Ishikawa (cell line): ENCODE results near the gene ANAPC4.
A peak's percentile ranks its signal among the peaks of the same experiment; 100 is the strongest.

Experiments
- CEBPB ChIP-seq: IDR thresholded peaks from 2 replicates; pipeline ENCODE4 v1.6.1; 2012
- CREB1 ChIP-seq: IDR thresholded peaks from 2 replicates; pipeline ENCODE4 v1.6.1; 2012; ENCODE audit warnings: low read depth
- EGR1 ChIP-seq: IDR thresholded peaks from 2 replicates; pipeline ENCODE4 v1.6.1; 2012
- EP300 ChIP-seq: IDR thresholded peaks from 2 replicates; pipeline ENCODE4 v1.6.1; 2012; ENCODE audit warnings: borderline replicate concordance
- FOXM1 ChIP-seq: IDR thresholded peaks from 2 replicates; pipeline ENCODE4 v1.6.1; 2012; ENCODE audit warnings: low read depth, borderline replicate concordance
- MAX ChIP-seq: IDR thresholded peaks from 2 replicates; pipeline ENCODE4 v1.6.1; 2012
- NFIC ChIP-seq: IDR thresholded peaks from 2 replicates; pipeline ENCODE4 v1.6.1; 2012
- RAD21 ChIP-seq: IDR thresholded peaks from 2 replicates; pipeline ENCODE4 v1.6.1; 2012; ENCODE audit warnings: low read depth
- REST ChIP-seq: IDR thresholded peaks from 2 replicates; pipeline ENCODE4 v1.6.1; 2012; ENCODE audit warnings: low read depth, mild to moderate bottlenecking
- TAF1 ChIP-seq: IDR thresholded peaks from 2 replicates; pipeline ENCODE4 v1.6.1; 2012; ENCODE audit warnings: low read depth, mild to moderate bottlenecking
- TCF12 ChIP-seq: IDR thresholded peaks from 2 replicates; pipeline ENCODE4 v1.6.1; 2012; ENCODE audit warnings: low read depth
- TEAD4 ChIP-seq: IDR thresholded peaks from 2 replicates; pipeline ENCODE4 v1.6.1; 2012
- YY1 ChIP-seq: IDR thresholded peaks from 2 replicates; pipeline ENCODE4 v1.6.1; 2012; ENCODE audit warnings: low read depth
- ZBTB7A ChIP-seq: IDR thresholded peaks from 2 replicates; pipeline ENCODE4 v1.6.1; 2012; ENCODE audit warnings: low read depth
- TF ChIP-seq, protein P1 (sequence below): IDR thresholded peaks from 2 replicates; pipeline ENCODE4 v1.6.1; 2012

The ANAPC4 gene, protein sequence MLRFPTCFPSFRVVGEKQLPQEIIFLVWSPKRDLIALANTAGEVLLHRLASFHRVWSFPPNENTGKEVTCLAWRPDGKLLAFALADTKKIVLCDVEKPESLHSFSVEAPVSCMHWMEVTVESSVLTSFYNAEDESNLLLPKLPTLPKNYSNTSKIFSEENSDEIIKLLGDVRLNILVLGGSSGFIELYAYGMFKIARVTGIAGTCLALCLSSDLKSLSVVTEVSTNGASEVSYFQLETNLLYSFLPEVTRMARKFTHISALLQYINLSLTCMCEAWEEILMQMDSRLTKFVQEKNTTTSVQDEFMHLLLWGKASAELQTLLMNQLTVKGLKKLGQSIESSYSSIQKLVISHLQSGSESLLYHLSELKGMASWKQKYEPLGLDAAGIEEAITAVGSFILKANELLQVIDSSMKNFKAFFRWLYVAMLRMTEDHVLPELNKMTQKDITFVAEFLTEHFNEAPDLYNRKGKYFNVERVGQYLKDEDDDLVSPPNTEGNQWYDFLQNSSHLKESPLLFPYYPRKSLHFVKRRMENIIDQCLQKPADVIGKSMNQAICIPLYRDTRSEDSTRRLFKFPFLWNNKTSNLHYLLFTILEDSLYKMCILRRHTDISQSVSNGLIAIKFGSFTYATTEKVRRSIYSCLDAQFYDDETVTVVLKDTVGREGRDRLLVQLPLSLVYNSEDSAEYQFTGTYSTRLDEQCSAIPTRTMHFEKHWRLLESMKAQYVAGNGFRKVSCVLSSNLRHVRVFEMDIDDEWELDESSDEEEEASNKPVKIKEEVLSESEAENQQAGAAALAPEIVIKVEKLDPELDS

DNA sequence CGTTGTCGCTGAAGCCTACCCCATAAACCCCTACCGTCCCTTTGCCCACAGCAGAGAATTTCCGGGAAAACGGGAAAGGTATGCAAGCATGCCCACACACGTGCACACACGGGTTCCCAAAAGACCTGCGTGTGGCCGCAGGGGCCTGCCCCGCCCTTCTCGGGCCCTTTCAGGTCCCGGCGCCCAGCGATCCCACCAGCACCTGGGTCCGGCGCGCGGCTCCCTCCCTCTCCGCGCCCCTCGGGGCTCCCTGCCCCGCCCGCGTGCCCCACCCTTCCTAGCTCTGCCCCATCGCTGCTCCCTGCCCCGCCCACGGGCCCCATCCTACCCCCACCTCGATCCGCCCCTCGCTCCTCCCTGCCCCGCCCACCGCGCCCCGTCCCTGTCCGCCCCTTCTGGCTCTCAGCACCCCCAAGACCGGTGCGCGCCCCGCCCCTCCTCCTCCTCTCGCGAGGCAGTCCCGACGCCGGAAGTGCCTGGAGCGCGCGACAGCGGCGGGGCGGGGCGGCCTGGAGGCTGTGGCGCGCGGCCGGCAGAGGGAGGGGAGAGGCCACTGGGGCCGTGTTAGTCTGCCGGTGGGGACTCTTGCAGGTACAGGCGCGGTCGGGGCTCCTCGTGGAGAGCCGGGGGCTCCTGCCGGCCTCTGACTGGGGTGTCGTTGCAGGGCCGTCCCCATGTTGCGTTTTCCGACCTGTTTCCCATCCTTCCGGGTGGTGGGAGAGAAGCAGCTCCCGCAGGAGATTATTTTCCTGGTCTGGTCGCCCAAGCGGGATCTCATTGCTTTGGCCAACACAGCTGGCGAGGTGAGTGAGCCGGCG, at the start of gene ANAPC4:
Gene ANAPC4, plus strand, starts transcription at position 510 of the 818 bp plus-strand sequence. Its CDS starts 165 bp downstream, at position 675.
- no peak for TF ChIP-seq CEBPB
- TF ChIP-seq EP300: no peak
- no peak for TF ChIP-seq REST
- 0 out of 2 replicates have a peak, but pooled peaks have one; percentile 11 for TF ChIP-seq EGR1
- no peak for TF ChIP-seq NFIC
- 0 out of 2 replicates have a peak, but pooled peaks have one; percentile 17 for TF ChIP-seq FOXM1
- TF ChIP-seq RAD21: no peak
- TF ChIP-seq MAX: peak; percentile 80
- peak; percentile 88 for TF ChIP-seq TAF1
- no peak; the same call in 1 of the 2 replicates for TF ChIP-seq TEAD4
- TF ChIP-seq ZBTB7A: peak; percentile 63; the same call in 1 of the 2 replicates
- 0 out of 2 replicates have a peak, but pooled peaks have one; percentile 8 for TF ChIP-seq YY1
- TF ChIP-seq TCF12: no peak

- TF ChIP-seq CEBPB (no peak), TAF1 (no peak), CREB1 (no peak), MAX (no peak), REST (no peak), EP300 (no peak), RAD21 (no peak), TCF12 (no peak), NFIC (no peak), FOXM1 (no peak), YY1 (no peak), ZBTB7A (no peak), TEAD4 (no peak), EGR1 (no peak)
- TF ChIP-seq, protein P1, sequence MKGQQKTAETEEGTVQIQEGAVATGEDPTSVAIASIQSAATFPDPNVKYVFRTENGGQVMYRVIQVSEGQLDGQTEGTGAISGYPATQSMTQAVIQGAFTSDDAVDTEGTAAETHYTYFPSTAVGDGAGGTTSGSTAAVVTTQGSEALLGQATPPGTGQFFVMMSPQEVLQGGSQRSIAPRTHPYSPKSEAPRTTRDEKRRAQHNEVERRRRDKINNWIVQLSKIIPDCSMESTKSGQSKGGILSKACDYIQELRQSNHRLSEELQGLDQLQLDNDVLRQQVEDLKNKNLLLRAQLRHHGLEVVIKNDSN: no peak
Measured at GRCh38 chr4:25330335-25330734, 46.7 kb upstream of the ANAPC4 start.

- TF ChIP-seq EGR1 (no peak), TCF12 (no peak), FOXM1 (no peak), CEBPB (no peak), MAX (no peak), REST (no peak), CREB1 (no peak), YY1 (no peak), NFIC (no peak), TEAD4 (no peak), EP300 (no peak), RAD21 (no peak)
Measured at GRCh38 chr4:25330905-25331808, 45.9 kb upstream of the ANAPC4 start.
